Dedifferentiated amniotic fluid mesenchymal stem cell (primary cell): ENCODE measurements around the gene FXYD1.
"Not testable (repeated sequence)": the region's sequence is repeated elsewhere in the genome, so short reads cannot be mapped to it uniquely, and the experiment has no call there.

Experiments
- DNase-seq: peaks from one replicate; pipeline ENCODE4 v3.0.0-alpha.2; 2016; ENCODE audit errors: extremely low spot score

FXYD1 gene

DNA sequence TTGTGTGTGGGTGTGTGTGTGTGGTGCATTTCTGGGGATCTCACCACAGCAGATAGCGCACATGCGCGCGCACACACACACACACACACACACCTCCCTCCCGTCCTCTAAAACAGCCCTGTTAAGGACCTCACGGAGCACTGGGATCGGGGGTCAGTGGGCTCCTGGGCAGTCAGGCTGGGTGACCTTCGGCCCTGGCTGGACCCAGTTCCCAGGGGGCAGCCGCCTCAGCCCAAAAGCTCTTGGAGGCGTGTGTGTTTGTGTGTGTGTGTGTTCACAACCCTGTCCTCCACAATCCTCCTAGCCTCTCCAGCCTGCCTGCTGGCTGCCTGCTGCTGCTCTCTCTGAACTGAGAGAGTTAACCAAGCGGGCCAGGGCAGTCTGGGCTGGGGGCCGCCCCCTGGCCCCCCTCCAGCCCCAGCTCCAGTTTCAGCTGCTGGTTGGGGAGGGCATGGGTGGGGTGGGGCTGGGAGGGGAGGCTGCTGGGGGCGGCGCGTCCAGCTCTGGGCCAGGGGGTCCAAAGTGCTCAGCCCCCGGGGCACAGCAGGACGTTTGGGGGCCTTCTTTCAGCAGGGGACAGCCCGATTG lies at the start of gene FXYD1:
Gene FXYD1, plus strand, starts transcription at position 520 of the 588 bp plus-strand sequence. CDS start 1,256 bp downstream, outside the sequence.
- DNase-seq = no peak

DNA sequence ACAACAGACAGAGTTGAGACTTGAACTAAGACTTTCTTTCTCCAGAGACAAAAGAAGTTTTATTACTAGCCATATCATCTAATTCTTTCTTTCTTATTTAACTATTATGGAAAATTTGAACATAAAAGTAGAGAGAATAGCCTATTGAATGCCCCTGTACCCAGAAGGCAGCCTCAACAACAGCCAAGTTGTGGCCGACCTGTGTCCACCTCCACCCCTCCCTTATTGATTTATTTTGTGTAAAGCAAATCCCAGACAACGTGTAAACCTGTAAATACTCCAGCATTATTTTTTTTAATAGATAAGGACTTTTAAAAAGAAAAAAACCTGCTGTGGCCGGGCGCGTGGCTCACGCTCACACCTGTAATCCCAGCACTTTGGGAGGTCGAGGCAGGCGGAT lies 49.1 kb upstream of the FXYD1 start:
- no peak for DNase-seq

DNA sequence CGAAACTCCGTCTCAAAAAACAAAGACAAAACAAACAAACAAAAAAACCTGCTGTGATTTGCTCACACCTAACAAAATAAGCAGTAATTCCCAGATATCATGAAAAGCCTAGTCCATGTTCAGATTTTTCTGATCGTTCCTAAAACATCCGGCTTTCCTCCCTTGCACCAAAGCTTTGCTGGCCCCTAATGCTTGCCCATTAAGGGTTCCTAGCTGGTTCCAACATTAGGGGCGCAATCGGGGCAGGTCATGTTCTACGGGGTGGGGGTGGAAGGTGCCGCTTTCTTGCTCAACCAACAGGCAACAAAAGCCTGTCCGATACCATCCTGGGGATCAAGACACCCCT lies 48.5 kb upstream of the FXYD1 start:
- DNase-seq = no peak

DNA sequence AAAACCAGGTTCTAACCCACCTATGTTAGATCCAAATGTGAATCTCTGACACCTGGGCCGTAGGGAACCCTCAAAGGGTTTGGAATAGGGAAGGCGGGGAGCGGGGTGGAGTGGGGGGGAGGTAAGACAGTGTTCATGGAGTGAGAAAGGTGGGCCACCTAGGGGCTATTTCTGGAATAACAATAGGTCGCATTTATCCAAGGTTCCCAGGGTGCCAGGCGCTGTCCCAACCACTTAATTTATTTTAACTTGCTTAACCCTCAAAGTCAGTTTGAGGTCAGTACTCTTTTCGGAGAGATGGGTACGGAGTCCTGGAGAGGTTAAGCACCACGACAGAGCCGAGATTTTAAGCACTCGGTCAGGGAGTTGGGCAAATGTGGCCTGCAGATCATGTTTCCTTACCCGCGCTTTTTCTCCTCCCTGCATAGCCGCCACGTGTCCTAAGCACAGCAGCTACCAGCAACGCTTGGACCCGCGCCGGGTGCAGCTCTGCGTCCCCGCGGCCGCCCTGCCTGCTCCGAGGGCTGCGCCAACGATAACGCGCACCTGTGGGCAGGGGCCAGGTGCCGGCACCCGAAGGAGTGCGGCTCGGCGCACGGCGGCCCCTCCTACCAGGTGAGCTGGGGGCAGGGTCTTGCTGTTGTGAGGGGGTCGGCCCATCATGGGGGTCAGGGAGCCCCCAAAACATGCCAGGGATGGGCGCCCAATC lies 48.0 kb upstream of the FXYD1 start:
- DNase-seq = peak; percentile 56

DNA sequence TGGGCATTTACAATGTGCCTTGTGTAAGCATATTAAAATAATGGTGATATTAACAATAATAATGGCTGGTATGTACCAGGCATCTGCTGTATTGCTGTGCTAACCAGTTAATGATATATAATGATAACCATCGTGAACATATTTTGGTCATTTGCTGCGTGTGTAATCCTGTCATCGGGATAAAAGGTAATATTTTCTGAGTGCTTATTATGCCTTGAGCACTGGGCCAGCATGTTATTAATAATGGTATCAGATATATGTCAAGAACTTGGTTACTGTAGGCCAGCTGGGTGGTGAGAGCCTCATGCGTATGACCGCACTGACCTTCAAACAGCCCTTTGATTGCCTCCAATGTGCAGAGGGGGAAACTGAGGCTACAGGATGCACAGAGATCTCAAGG lies 45.2 kb upstream of the FXYD1 start:
- no peak for DNase-seq

DNA sequence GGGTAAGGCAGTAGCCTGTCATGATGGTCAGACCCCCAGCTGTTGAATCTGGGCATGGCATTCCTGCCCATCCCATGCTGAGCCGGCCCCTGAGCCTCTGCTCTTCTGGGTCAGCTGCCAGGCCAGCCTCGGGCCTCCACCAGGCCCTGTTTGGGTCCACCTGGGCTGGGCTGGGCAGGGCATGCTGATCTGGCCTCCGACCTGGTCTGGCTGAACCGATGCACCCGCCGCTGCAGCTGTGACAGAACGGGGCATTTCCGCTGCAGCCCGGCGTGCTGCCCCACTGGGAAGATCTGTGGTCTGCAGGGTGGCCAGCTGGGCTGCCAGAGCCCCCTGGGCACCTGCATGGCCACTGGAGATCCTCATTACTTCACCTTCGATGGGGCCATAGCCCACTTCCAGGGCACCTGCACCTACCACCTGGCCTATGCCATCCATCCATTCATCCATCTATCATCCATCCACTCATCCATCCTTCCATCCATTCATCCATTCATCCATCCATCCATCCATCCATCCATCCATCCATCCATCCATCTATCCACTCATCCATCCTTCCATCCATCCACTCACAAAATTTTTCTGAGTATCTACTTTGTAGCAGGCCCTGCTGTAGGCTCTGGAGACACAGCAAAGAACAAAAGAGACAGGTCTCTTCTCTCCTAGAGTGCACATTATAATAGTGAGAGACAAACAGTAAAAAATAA lies 44.5 kb upstream of the FXYD1 start:
- DNase-seq = no peak

DNA sequence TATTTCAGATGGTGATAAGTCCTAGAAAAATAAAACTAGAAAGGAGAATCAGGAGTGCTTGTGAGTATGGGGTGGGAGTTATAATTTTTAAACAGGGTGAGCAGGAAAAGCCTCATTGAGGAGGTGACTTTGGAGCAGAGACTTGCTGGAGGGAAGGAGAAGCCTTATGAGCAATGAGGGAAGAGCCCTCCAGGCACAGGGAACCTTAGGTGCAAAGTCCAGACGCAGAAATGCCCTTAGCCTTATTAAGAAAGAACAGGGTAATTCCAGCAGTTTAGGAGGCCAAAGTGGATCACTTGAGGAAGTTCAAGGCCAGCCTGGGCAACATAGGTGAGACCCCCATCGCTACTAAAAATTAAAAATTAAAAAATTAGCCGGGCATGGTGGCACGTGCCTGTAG lies 44.0 kb upstream of the FXYD1 start:
- no peak for DNase-seq

DNA sequence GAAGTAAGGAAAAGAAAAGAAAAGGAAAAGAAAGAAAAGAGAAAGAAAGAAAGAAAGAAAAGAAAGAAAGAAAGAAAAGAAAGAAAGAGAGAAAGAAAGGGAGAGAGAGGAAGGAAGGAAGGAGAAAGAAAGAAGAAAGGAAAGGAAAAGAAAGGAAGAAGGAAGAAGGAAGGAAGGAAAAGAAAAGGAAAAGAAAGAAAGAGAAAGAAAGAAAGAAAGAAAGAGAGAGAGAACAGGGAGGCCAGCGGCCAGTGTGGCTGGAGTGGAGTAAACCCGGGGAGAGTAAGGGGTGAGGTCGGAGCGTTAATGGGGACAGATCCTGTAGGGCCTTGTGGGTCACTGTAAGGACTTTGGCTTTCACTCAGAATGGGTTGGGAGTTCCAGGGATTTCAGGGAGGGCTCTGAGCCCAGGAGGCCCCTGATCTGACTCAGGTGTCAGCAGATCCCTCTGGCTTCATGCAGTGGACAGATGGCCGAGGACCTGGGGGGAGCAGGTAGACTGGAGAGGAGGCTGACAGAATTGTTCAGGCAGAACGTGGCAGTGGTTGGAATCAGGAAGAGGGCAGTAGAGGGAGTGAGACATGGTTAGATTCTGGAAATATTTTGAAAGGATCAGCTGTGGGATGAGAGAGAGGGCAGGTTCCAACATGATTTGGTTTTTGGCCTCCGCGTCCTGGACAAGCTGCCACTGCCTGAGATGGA lies 42.8 kb upstream of the FXYD1 start:
- DNase-seq = no peak

DNA sequence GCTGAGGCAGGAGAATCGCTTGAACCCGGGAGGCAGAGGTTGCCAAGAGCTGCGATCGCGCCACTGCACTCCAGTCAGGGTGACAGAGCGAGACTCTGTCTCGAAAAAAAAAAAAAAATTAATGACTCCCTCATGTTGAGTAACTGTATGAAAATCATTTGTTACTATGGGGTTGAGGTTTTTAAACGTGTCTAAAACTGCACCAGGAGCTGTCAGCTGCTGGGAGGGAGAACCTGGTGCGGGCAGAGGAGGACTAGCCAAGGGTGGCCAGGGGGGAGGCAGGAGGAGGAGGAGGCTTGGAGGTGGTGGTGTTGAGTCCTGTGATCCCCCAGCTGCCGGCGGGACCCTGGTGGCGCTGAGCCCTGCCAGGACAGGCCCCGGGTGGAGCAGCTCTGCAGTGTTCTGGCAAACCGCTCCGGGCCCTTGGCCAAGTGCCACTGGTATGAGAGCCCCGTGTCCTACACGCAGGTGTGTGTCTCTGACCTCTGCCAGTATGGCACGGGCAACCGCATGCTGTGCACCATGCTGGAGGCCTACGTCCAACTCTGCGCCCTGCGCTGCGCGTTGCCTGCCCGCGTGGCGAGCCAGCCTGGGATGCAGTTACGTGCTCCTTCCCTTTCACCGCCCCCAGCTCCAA lies 40.1 kb upstream of the FXYD1 start:
- DNase-seq = no peak

DNA sequence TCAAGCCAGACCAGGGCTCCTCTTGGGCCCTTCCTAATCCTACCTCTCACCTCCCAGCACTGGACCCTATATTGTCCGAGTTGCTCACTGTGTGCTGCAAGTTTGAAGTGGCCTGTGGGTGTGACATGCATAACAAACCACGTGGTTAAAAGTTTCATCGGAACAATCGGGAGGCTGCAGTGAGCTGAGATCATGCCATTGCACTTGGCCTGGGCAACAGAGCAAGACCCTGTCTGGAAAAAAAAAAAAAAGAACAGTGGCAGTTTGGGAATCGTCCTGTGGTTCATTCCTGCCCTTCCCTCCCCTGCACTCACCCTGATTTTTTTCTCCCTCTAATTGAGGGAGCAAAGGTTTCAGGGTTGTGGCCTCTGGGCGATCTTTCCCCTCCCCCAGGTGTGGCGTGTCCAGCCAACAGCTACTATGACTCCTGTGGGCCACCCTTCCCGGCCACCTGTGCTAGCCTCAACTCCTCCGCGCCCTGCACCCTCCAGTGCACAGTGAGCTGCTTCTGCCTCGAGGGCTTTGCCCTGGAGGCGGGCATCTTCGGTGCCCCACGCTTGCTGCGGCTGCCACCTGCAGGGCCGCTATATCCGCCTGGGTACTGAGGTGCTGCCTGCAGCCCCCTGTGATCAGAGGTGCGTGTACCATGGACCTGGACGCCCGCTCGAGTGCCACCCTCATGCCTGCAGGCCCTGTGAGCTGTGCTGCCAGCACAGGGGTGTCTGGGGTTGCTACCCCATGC lies 39.3 kb upstream of the FXYD1 start:
- no peak for DNase-seq

DNA sequence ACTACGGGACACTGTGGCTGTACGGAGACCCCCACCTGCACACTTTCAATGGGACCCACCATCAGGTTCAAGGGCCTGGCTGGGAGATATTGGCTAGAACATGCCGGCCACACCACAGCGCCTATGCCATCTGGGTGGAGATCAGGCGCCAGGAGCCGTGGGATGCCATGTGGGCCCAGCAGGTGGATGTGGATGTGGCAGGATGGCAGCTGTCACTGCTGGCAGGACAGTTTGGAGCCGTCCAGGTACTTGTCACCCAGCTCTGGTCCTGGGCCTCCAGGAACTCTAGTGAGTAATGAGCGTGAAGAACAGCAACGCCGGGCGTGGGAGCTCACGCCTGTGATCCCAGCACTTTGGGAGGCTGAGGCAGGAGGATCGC lies 38.7 kb upstream of the FXYD1 start:
- no peak for DNase-seq

DNA sequence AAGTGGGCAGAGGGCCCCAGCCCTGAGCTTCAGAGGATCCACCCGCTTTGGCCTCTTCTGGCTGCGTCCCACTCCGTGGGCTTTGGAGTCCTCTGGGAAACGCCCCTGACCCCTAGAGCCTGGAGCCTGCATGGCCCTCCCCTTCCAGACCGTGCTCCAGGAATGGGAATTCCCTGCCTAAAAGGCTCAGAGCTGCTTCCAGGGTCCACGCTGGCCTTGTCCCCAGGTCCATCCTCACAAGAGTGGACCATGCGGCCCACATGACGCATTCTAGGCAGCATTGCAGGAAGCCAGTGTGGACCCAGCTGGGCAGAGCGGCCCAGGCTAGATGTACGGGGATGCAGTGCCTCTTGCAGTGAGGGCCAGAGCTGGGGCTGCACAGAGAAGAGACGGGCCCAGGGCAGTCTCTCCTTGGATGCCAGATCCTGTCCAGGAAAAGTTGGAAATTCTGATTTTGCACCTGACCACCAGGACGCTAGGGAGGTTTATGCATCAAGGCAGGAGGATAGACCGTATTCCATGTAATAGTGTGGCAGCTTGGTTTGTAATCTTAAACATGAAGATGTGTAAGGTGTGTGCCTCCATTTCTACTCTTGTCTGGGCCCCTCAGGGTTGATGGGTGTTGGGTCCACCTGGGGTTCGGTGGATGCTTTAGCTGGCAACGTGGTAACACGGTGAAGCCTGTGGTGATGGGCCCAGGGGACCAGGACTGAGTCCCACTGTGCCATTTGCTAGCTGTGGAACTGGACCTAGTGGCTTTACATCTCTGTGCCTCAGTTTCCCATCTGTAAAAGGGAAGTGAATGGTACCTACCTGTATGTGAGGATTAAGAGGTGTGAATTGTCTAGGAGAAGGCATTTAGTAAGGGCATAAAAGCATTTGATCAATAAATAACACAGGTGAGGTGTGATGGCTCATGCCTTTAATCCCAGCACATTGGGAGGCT lies 37.8 kb upstream of the FXYD1 start:
- DNase-seq = no peak

DNA sequence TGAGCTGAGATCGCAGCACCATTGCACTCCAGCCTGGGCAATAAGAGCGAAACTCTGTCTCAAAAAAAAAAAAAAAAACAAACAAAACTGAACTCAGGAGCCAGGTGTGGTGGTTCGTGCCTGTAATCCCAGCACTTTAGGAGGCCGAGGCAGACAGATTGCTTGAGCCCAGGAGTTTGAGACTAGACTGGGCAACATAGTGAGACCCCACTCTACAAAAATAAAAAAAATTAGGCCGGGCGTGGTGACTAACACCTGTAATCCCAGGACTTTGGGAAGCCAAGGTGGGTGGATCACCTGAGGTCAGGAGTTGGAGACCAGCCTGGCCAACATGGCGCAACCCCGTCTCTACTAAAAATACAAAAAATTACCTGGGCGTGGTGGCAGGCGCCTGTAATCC lies 36.7 kb upstream of the FXYD1 start:
- DNase-seq = not testable (repeated sequence)

DNA sequence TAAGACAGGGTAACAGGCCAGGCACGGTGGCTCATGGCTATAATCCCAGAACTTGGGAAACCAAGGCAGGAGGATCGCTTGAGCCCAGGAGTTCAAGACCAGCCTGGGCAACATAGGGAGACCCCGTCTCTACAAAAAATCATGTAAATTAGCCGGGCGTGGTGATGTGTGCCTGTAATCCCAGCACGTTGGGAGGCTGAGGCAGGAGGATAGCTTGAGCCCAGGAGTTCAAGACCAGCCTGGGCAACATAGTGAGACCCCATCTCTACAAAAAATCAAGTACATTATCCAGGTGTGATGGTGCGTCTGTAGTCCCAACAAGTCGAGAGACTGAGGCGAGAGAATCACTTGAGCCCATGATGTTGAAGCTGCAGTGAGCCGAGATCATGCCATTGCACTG lies 35.0 kb upstream of the FXYD1 start:
- DNase-seq = not testable (repeated sequence)

DNA sequence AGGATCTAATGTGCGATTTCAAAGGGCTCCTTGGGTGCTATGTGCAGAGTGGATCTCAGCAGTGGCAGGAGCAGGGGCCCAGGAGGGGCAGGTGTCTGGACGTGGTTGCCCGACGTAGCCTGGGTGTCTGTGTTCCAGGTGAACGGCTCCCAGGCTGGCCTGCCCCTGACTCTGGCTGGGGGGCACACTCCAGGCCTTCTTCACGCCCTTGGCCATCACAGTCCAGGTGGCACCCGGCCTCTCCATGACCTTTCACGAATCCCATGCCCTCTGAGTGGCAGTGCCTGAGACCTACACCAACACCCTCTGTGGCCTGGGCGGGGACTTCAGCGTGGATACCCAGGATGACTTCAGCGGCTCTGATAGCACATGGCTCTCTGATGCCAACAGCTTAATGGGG lies 34.3 kb upstream of the FXYD1 start:
- DNase-seq = no peak

DNA sequence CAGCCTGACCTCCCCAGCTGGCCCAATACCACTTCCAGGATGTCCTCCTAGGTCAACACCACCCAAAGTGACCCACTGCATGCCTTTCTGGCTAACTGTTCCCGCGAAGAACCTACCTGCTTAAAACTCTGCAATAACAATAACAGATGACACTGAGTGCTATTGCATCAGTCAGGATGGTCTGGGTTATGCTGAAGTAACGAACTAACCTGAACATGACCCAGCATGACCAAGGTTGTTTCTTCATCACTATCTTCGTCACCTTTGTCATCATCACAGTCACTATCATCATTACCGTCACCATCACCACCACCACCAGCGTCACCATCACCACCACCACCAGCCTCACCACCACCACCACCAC lies 33.6 kb upstream of the FXYD1 start:
- DNase-seq = no peak

DNA sequence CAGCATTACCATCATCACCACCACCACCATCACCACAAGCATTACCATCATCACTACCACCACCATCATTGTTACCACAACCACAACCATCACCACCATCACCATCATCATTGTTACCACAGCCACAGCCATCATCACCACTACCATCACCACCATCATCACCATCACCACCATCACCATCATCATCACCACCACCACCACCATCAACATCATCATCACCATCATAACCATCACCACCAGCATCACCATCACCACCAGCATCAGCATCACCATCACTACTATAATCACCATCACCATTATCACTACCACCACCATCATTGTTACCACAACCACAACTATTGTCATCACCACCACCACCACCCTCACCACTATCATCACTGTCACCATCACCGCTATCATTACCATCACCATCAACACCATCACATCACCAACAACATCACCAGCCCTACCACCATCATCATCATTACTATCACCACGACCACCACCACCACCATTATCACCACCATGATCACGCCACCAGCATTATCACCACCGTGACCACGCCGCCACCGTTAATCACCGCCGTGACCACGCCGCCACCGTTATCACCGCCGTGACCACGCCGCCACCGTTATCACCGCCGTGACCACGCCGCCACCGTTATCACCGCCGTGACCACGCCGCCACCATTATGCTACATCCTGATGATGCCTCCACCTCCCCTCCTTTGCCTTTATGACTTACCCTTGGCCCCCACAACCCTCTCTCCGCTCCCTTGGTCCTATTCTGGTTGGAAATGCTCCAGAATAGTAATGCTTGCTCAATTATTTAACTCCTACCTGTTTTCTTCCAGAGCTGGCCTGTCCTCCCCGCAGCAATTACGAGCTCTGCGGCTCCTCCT lies 33.0 kb upstream of the FXYD1 start:
- DNase-seq = no peak

DNA sequence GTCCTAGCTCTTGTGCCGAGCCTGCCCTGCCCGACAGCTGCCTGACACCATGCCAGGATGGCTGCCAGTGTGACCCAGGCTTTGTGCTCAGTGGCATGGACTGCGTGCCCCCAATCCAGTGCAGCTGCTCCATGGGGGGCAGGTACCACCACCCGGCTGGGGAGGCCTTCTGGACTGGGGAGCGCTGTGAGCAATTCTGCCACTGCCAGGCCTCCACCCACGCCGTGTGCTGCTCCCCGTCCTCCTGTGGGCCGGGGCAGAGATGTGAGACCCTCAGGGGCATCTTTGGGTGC lies 32.4 kb upstream of the FXYD1 start:
- no peak for DNase-seq

DNA sequence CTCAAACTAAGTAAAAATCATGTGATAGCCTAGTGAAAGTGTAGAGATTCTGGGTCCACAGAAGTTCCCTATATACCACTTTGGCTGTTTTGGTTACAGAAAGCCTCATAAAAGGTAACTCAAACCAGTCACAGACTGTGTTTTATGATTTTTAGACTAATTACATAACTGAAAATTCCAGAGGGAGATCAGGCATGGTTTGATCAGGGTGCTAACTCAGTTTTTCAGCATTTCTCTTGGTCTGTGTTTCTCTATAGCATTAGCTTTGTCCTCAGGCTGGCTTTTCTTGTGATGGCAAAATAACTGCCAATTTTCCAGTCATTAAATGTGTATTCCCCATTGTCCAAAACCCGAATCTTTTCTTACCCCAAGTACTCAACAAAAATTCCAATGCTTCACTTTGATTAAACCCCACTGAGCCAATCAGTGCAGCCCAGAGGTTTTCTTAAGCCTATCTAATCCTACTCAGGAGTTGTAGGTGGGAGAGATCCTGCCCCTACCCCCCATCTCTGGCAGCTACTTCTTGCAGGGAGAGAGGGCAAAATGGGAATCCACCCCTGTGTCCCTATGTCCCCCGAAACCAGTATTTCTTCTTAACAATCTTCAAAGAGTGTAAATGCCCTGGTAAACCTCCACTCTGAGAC lies 31.6 kb upstream of the FXYD1 start:
- DNase-seq = no peak
